ENCODE data around the gene PHOX2B.

PHOX2B gene

GRCh38 chr4:41709844-41710481 lies 38.6 kb downstream of the PHOX2B start:
- peak; percentile 70 for DNase-seq

DNA sequence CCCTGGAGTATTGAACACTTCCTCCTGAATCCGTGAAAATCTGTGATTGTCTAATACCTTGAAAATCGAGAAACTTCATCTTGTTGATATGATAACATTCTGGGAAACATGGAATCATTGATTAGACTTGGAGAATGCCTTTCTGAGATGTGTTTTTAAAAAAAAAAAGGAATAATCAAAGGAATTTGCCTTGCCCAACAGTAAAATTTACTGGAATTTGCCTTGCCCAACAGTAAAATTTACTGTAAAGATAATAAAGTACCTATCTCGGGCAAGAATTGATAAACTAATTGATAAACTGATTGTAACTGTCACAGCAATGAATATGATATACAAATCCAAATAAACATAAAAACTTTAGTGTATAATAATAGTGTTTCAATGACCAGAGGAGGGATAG lies 44.7 kb downstream of the PHOX2B start:
- DNase-seq = no peak

- DNase-seq = no peak
These were observed 45.8 kb downstream of the PHOX2B start for GRCh38 chr4:41702770-41703169.

- no peak for DNase-seq
These were observed 46.5 kb downstream of the PHOX2B start for GRCh38 chr4:41701983-41702382.

- DNase-seq = no peak
These were observed 51.8 kb downstream of the PHOX2B start for GRCh38 chr4:41696763-41697162.

DNA sequence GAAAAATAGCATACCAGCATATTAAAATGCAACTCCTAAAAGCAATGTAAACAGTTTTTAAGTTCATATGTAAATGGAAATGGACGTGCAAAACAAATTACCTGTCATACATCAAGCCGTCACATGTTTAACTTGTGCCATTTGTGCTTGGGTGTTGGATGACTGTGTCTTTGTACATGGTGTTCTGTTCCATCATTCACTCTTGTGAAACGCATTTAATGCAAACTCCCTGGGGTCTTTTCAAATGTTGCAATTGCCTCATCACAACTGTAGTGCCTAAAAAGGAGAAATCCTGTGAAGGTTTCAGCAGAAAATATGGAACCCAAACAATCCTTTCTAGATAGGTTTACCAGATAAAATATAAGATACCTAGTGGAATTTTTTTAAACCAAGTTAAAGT lies 52.4 kb downstream of the PHOX2B start:
- DNase-seq = no peak
